Common myeloid progenitor, CD34-positive (primary cell): Measurements from ENCODE around the gene DPYD.

ENCODE experiments used
- CTCF ChIA-PET: fragments of 350-600 bp; sonication (Branson Sonifier 250); formaldehyde crosslinking; loops from one replicate; lab custom pipeline; 2021; ENCODE audit warnings: antibody characterized with exemption; lab: Charles Lee
- POLR2A ChIA-PET: fragments of 350-600 bp; sonication (Branson Sonifier 250); formaldehyde crosslinking; loops from one replicate; lab custom pipeline; 2021; ENCODE audit warnings: antibody characterized with exemption; lab: Charles Lee
- DNase-seq, 3 donors: peaks; one replicate each; pipeline versions ENCODE4 v3.0.0 to v3.0.0-alpha.2; 2013
- H3K27ac ChIP-seq, 2 experiments: 1 replicate in 1 of 2; 2 replicates in 1 of 2; pipeline ENCODE4 v1.7.0; 2013; ENCODE audit warnings: inconsistent platforms in 2 of 2, low read length in 2 of 2, mild to moderate bottlenecking in 2 of 2, low read depth in 1 of 2, moderate library complexity in 1 of 2; ENCODE audit not compliant: severe bottlenecking in 2 of 2, insufficient read depth in 1 of 2, poor library complexity in 1 of 2
- H3K27me3 ChIP-seq, 5 experiments: replicated peaks in 2 of 5; 1 replicate in 3 of 5; 2 replicates in 2 of 5; pipeline versions ENCODE4 v1.6.1 to v1.7.0; 2013; ENCODE audit warnings: low read length in 4 of 5, mild to moderate bottlenecking in 2 of 5, moderate library complexity in 2 of 5, inconsistent platforms in 1 of 5; ENCODE audit not compliant: insufficient read depth in 5 of 5, control insufficient read depth in 4 of 5
- H3K36me3 ChIP-seq, 4 experiments: 1 replicate in 2 of 4; 2 replicates in 2 of 4; pipeline versions ENCODE4 v1.6.1 to v1.7.0; 2013; ENCODE audit warnings: low read length in 3 of 4, control low read depth in 1 of 4, mild to moderate bottlenecking in 1 of 4; ENCODE audit not compliant: control insufficient read depth in 4 of 4, insufficient read depth in 4 of 4
- H3K4me1 ChIP-seq, 4 experiments: 1 replicate in 3 of 4; 2 replicates in 1 of 4; pipeline versions ENCODE4 v1.6.1 to v1.7.1; 2013; ENCODE audit warnings: low read length in 3 of 4, mild to moderate bottlenecking in 3 of 4, control low read depth in 1 of 4, inconsistent platforms in 1 of 4, moderate library complexity in 1 of 4; ENCODE audit not compliant: control insufficient read depth in 4 of 4, insufficient read depth in 4 of 4; ENCODE audit errors: control extremely low read depth in 1 of 4
- H3K4me3 ChIP-seq, 7 experiments: 1 replicate in 4 of 7; 2 replicates in 3 of 7; pipeline versions ENCODE4 v1.5.1 to v1.7.0; 2013; ENCODE audit warnings: mild to moderate bottlenecking in 7 of 7, low read length in 6 of 7, moderate library complexity in 6 of 7, inconsistent platforms in 2 of 7, low read depth in 2 of 7, control low read depth in 1 of 7; ENCODE audit not compliant: insufficient read depth in 4 of 7, control insufficient read depth in 1 of 7; ENCODE audit errors: extremely low read depth in 1 of 7
- H3K9me3 ChIP-seq, 5 experiments: 1 replicate in 4 of 5; 2 replicates in 1 of 5; pipeline versions ENCODE4 v1.6.1 to v1.7.1; 2013; ENCODE audit warnings: low read length in 4 of 5, mild to moderate bottlenecking in 2 of 5, inconsistent platforms in 1 of 5, low read depth in 1 of 5, moderate library complexity in 1 of 5; ENCODE audit not compliant: control insufficient read depth in 4 of 5, insufficient read depth in 2 of 5; ENCODE audit errors: control extremely low read depth in 1 of 5
- WGBS: methylation state at CpG from one replicate; pipeline ENCODE4 v1.1.5; 2013; ENCODE audit not compliant: insufficient coverage; 5-methylcytosine and 5-hydroxymethylcytosine counted together

Gene DPYD

DNA sequence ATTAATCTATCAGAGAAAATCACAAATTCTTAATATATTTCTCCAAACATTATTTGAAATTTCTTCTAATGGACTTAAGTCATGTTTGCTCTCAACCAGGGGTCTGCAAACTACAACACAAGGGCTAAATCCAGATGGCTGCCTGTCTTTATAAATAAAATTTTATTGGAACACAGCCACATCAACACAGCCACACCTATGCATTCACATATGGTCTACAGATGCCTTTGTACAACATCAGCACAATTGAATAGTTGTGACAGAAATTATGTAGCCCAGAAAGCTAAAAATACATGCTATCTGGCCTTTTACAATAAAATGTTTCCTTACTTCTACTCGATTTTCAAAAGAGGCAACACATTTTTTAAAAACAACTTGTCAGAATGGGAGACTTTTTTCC, 103.9 kb downstream of the DPYD start:
- no peaks in the 10 kb centered on the region for H3K27me3 ChIP-seq
- WGBS = 88% methylated on average over 1 of the region's 1 CpG
- no peak for DNase-seq
- POLR2A ChIA-PET = no interaction called here
- no peak overlapping the region for H3K27ac ChIP-seq
- no peak overlapping the region for H3K4me3 ChIP-seq
- CTCF ChIA-PET = interaction anchor here (1.5 kb wide), 1 partner anchor 851 kb away, joined by 3 read pairs; no protein-coding TSS in a partner anchor
- H3K36me3 ChIP-seq = no peaks in the 10 kb centered on the region
- no peaks in the 10 kb centered on the region for H3K4me1 ChIP-seq
- no peaks in the 10 kb centered on the region for H3K9me3 ChIP-seq

DNA sequence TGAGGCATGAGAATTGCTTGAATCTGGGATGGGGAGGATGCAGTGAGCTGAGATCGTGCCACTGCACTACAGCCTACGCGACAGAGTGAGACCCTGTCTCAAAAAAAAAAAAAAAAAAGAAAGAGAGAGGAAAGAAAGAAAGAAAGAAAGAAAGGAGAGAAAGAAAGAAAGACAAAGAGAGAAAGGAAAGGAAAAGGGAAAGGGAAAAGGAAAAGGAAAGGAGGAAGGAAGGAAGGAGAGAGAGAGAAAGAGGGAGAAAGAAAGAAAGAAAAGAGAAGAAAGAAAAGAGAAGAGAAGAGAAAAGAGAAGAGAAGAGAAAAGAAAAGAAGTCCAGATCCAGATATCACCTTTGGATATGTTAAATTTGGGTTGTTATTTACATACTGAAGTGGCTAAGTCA, 106.0 kb downstream of the DPYD start:
- H3K27ac ChIP-seq = no peak overlapping the region
- WGBS = 97% methylated on average over 3 of the region's 3 CpGs
- no peaks in the 10 kb centered on the region for H3K4me1 ChIP-seq
- no peaks in the 10 kb centered on the region for H3K9me3 ChIP-seq
- H3K27me3 ChIP-seq = no peaks in the 10 kb centered on the region
- ChIA-PET CTCF (interaction anchor here (1.3 kb wide), 1 partner anchor 17 kb away, joined by 4 read pairs; no protein-coding TSS in a partner anchor), POLR2A (no interaction called here)
- no peak for DNase-seq
- no peaks in the 10 kb centered on the region for H3K36me3 ChIP-seq
- no peak overlapping the region for H3K4me3 ChIP-seq

DNA sequence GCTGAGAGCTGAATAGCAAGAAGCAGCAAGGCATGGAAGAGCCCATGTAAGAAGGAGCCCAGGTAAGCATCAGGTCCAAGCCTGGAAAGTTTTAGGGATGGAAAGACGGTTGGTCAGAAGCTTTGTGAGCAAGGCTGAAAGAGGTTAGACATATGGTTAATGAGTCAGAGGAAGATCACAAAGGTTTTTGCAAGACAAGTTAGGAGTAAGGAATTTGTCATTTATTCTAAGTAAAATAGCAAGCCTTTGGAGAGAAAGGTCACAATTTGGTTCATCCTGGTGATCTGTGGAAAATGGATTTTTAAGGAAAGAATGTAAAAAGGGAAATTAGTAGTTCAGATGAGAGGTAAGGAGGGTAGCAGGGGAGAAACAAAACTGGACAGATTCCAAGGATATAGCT, 106.7 kb downstream of the DPYD start:
- WGBS = 100% methylated on average over 1 of the region's 1 CpG
- CTCF ChIA-PET = interaction anchor here (1.3 kb wide), 1 partner anchor 18 kb away, joined by 4 read pairs; no protein-coding TSS in a partner anchor
- no peak for DNase-seq
- no peaks in the 10 kb centered on the region for H3K9me3 ChIP-seq
- H3K36me3 ChIP-seq = peaks cover 0 to 4% (median under 1%) of the 10 kb centered on the region in 4 experiments
- no peaks in the 10 kb centered on the region for H3K27me3 ChIP-seq
- POLR2A ChIA-PET = interaction anchor here (0.7 kb wide), 1 partner anchor 26 kb away, joined by 5 read pairs; no protein-coding TSS in a partner anchor
- H3K4me1 ChIP-seq = no peaks in the 10 kb centered on the region
- H3K4me3 ChIP-seq = no peak overlapping the region
- no peak overlapping the region for H3K27ac ChIP-seq

DNA sequence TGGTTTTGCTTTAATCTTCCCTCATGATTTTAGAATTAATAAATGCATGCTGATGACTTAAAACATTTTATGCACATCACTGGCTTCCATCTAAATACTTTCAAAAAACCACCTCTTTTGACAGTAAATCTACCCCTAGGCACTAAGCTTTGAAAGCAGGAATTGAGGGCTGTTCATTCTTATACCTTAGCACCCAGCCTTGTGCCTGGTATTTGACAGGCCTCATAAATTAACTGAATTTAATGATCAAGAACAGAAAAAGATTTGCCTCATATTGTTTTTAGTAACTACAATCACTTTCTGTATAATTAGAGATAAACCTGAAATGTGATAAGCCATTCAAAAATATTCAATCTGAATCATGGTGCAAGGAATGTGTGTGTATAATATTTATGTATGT, 108.8 kb downstream of the DPYD start:
- DNase-seq = no peak
- Histone ChIP-seq H3K27me3 (no peaks in the 10 kb centered on the region), H3K4me3 (no peak overlapping the region), H3K27ac (no peak overlapping the region), H3K4me1 (no peaks in the 10 kb centered on the region), H3K9me3 (peaks cover 0 to 1% (median 0%) of the 10 kb centered on the region in 5 experiments), H3K36me3 (peaks cover 0 to 4% (median under 1%) of the 10 kb centered on the region in 4 experiments)
- ChIA-PET CTCF (no interaction called here), POLR2A (no interaction called here)

DNA sequence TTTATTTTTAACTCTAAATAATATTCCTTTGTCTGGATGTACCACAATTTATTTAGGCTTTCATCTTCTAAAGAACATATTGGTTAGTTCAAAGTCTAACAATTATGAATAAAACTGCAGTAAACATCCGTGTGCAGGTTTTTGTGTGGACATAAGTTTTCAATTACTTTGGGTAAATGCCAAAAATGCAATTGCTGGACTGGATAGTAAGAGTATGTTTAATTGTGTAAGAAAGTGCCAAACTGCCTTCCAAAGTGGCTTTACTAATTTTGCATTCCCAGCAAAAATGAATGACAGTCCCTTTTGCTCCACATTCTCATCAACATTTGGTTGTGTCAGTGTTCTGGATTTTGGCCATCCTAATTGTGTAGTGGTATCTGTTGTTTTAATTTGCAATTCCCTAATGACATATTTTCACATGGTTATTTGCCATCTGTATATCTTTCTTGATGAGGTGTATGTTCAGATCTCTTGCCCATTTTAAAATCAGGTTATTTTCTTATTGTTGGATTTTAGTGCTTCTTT, 113.8 kb downstream of the DPYD start:
- ChIA-PET CTCF (no interaction called here), POLR2A (interaction anchor here (1.2 kb wide), 1 partner anchor 19 kb away, joined by 3 read pairs; no protein-coding TSS in a partner anchor)
- Histone ChIP-seq H3K36me3 (peaks cover 0 to 4% (median under 1%) of the 10 kb centered on the region in 4 experiments), H3K27ac (no peak overlapping the region), H3K4me1 (no peaks in the 10 kb centered on the region), H3K9me3 (peaks cover 0 to 1% (median 0%) of the 10 kb centered on the region in 5 experiments), H3K27me3 (no peaks in the 10 kb centered on the region), H3K4me3 (no peak overlapping the region)
- no CpG with 5 or more reads among the region's 1 CpG for WGBS
- DNase-seq = no peak

DNA sequence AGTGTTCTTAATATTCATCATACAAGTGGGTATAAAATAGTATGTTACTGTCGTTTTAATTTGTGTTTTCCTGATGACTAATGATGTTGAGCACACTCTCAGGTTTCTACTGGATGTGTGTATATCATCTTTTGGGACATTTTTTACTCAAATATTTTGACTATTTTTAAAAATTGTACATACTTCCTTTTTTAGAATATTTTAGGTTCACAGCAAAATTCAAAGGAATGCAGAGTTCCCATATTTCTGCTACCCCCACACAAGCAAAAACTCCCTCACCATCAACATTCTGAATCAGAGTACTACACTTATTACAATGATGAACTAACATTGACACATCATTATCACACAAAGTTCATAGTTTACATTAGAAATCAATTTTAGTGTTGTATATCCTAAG, 114.5 kb downstream of the DPYD start:
- no peaks in the 10 kb centered on the region for H3K27me3 ChIP-seq
- no CpG with 5 or more reads among the region's 1 CpG for WGBS
- peaks cover 0 to 1% (median 0%) of the 10 kb centered on the region in 5 experiments for H3K9me3 ChIP-seq
- CTCF ChIA-PET = no interaction called here
- POLR2A ChIA-PET = interaction anchor here (1.2 kb wide), 1 partner anchor 18 kb away, joined by 3 read pairs; no protein-coding TSS in a partner anchor
- no peak for DNase-seq
- peaks cover 0 to 4% (median under 1%) of the 10 kb centered on the region in 4 experiments for H3K36me3 ChIP-seq
- H3K4me1 ChIP-seq = no peaks in the 10 kb centered on the region
- no peak overlapping the region for H3K27ac ChIP-seq
- no peak overlapping the region for H3K4me3 ChIP-seq

DNA sequence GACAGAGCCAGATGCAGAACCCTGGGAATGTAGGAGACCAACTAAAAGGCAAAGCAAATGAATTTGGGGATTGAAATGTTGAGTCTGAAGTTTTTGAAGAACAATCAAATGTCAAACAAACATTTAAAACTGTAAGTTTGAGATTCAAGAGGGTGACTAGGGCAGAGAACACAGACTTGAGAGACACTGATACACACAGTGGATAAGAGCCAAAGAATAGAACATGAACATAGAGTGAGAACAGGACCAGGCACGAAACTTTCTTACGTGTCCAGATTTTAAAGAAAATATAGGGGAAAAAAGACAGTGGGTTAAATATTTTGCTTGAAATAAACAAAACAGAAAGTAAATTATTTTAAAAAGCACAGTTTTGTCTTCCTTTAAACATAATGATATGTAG, 115.7 kb downstream of the DPYD start:
- no peak overlapping the region for H3K27ac ChIP-seq
- no peak overlapping the region for H3K4me3 ChIP-seq
- no peaks in the 10 kb centered on the region for H3K4me1 ChIP-seq
- POLR2A ChIA-PET = no interaction called here
- peaks cover 0 to 4% (median 3%) of the 10 kb centered on the region in 4 experiments for H3K36me3 ChIP-seq
- H3K27me3 ChIP-seq = no peaks in the 10 kb centered on the region
- no CpG with 5 or more reads among the region's 2 CpGs for WGBS
- no peak for DNase-seq
- CTCF ChIA-PET = no interaction called here
- peaks cover 0 to 1% (median 0%) of the 10 kb centered on the region in 5 experiments for H3K9me3 ChIP-seq
